ENCODE results near the gene ISLR.

DNA sequence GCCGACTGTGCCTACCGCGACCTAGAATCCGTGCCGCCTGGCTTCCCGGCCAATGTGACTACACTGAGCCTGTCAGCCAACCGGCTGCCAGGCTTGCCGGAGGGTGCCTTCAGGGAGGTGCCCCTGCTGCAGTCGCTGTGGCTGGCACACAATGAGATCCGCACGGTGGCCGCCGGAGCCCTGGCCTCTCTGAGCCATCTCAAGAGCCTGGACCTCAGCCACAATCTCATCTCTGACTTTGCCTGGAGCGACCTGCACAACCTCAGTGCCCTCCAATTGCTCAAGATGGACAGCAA is 1.4 kb downstream of the ISLR start:
- TF ChIP-seq, protein P1, sequence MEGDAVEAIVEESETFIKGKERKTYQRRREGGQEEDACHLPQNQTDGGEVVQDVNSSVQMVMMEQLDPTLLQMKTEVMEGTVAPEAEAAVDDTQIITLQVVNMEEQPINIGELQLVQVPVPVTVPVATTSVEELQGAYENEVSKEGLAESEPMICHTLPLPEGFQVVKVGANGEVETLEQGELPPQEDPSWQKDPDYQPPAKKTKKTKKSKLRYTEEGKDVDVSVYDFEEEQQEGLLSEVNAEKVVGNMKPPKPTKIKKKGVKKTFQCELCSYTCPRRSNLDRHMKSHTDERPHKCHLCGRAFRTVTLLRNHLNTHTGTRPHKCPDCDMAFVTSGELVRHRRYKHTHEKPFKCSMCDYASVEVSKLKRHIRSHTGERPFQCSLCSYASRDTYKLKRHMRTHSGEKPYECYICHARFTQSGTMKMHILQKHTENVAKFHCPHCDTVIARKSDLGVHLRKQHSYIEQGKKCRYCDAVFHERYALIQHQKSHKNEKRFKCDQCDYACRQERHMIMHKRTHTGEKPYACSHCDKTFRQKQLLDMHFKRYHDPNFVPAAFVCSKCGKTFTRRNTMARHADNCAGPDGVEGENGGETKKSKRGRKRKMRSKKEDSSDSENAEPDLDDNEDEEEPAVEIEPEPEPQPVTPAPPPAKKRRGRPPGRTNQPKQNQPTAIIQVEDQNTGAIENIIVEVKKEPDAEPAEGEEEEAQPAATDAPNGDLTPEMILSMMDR (IDR thresholded peaks at IDR 0.05 in 8 of 11, conservative IDR thresholded peaks at IDR 0.05 in 3 of 11) = no peak
- no peak for TF ChIP-seq POLR2AphosphoS5 (IDR thresholded peaks at IDR 0.05)
